GM12878 (cell line): ENCODE data around the gene IER3IP1. TPM values are rescaled to one million over a fixed set of nuclear protein-coding genes. Genes with fewer than 3 reads are reported as not detected.
A peak's percentile ranks its signal among the peaks of the same experiment; 100 is the strongest.

Source experiments
- ATAC-seq: fragments of 200-7000 bp; cut with Tn5 transposase; 3 replicates; pipeline ENCODE4 v1.9.1; 2020; ENCODE audit warnings: mild to moderate bottlenecking, moderate library complexity
- BruUV-seq: library from RNA; stranded (reverse); fragments of 400-500 nt; replicated peaks from 2 replicates; lab custom pipeline; 2021; lab: Mats Ljungman, UMichigan
- CTCF ChIA-PET: fragments of 300-600 bp; sonication (Branson Sonifier 250); formaldehyde crosslinking; extraction: SDS; loops from one replicate; lab custom pipeline; 2021; ENCODE audit warnings: inconsistent platforms; lab: Yijun Ruan, JAX
- POLR2A ChIA-PET: fragments of 350-600 bp; formaldehyde crosslinking; extraction: SDS; loops from one replicate; lab custom pipeline; 2021; ENCODE audit warnings: inconsistent platforms; lab: Charles Lee
- RAD21 ChIA-PET: fragments of 300-600 bp; sonication (Branson Sonifier 250); formaldehyde crosslinking; loops from one replicate; lab custom pipeline; 2023; ENCODE audit warnings: antibody characterized with exemption; ENCODE audit not compliant: unreplicated experiment; lab: Charles Lee
- SMC1A ChIA-PET: fragments of 300-600 bp; sonication (Branson Sonifier 250); formaldehyde crosslinking; loops from one replicate; lab custom pipeline; 2023; ENCODE audit not compliant: unreplicated experiment, uncharacterized antibody; lab: Charles Lee
- DNase-seq: peaks from one replicate; pipeline ENCODE4 v3.0.0-alpha.2; 2011; ENCODE audit warnings: low read depth, low spot score
- FAIRE-seq: peaks from 3 replicates; lab custom pipeline; 2011; peaks lifted over from hg19 to GRCh38; lab: Jason Lieb, UNC
- H2AFZ ChIP-seq: 2 replicates; pipeline ENCODE4 v1.6.0; 2011; ENCODE audit warnings: low read depth, low read length, control low read depth; ENCODE audit not compliant: control insufficient read depth
- H3K27ac ChIP-seq: 2 replicates; pipeline ENCODE4 v1.5.1; 2011; ENCODE audit warnings: control low read depth; ENCODE audit not compliant: control insufficient read depth, insufficient read depth
- H3K27me3 ChIP-seq, 2 experiments: replicated peaks in 1 of 2; 2 replicates each; pipeline versions ENCODE4 v1.6.0 to v1.6.1; 2011; ENCODE audit warnings: low read length in 1 of 2; ENCODE audit not compliant: control insufficient read depth in 2 of 2, insufficient read depth in 2 of 2
- H3K36me3 ChIP-seq, 2 experiments: 2 replicates each; pipeline ENCODE4 v1.5.1; 2011; ENCODE audit warnings: low read length in 1 of 2; ENCODE audit not compliant: control insufficient read depth in 2 of 2, insufficient read depth in 2 of 2
- H3K4me1 ChIP-seq: 2 replicates; pipeline ENCODE4 v1.6.1; 2011; ENCODE audit warnings: mild to moderate bottlenecking, low read length, moderate library complexity, mixed read lengths; ENCODE audit not compliant: control insufficient read depth, insufficient read depth
- H3K4me2 ChIP-seq: 2 replicates; pipeline ENCODE4 v1.6.0; 2011; ENCODE audit warnings: control low read depth; ENCODE audit not compliant: control insufficient read depth, insufficient read depth
- H3K4me3 ChIP-seq: fragments of 200-600 bp; sonication (generic); 2 replicates; pipeline ENCODE4 v1.5.1; 2016
- H3K79me2 ChIP-seq: 2 replicates; pipeline ENCODE4 v1.6.0; 2011; ENCODE audit warnings: low read length; ENCODE audit not compliant: control insufficient read depth, insufficient read depth
- H3K9ac ChIP-seq: 2 replicates; pipeline ENCODE4 v1.8.0; 2011; ENCODE audit warnings: low read length, control low read depth, mixed read lengths; ENCODE audit not compliant: control insufficient read depth, insufficient read depth
- H3K9me3 ChIP-seq: replicated peaks from 3 replicates; pipeline ENCODE4 v1.5.1; 2011; ENCODE audit warnings: mild to moderate bottlenecking, low read length; ENCODE audit not compliant: control insufficient read depth, insufficient read depth
- H4K20me1 ChIP-seq: 2 replicates; pipeline ENCODE4 v1.6.0; 2011; ENCODE audit not compliant: control insufficient read depth, insufficient read depth
- BACH1 ChIP-seq: fragments of 450-650 bp; IDR thresholded peaks from 2 replicates; pipeline ENCODE4 v1.6.1; 2017; ENCODE audit warnings: mild to moderate bottlenecking, borderline replicate concordance
- BCL11A ChIP-seq: IDR thresholded peaks from 2 replicates; pipeline ENCODE4 v1.6.1; 2011; ENCODE audit warnings: low read depth, low read length
- CHD1 ChIP-seq: IDR thresholded peaks from 2 replicates; pipeline ENCODE4 v1.6.1; 2012; ENCODE audit warnings: low read depth, low read length, improper control_type of control experiment
- DPF2 ChIP-seq: fragments of 450-650 bp; IDR thresholded peaks from 2 replicates; pipeline ENCODE4 v1.6.1; 2017; ENCODE audit warnings: mild to moderate bottlenecking
- HCFC1 ChIP-seq: fragments of 150-350 bp; IDR thresholded peaks from 2 replicates; pipeline ENCODE4 v1.6.1; 2014; ENCODE audit warnings: low read length
- IKZF1 ChIP-seq: fragments of 450-650 bp; conservative IDR thresholded peaks from 2 replicates; pipeline ENCODE4 v1.6.1; 2017; ENCODE audit warnings: antibody characterized with exemption, mild to moderate bottlenecking
- IKZF2 ChIP-seq, 2 experiments: fragments of 450-650 bp; IDR thresholded peaks; 2 replicates each; pipeline ENCODE4 v1.6.1; 2017; ENCODE audit warnings: mild to moderate bottlenecking in 2 of 2, moderate library complexity in 2 of 2
- IRF4 ChIP-seq: IDR thresholded peaks from 2 replicates; pipeline ENCODE4 v1.6.1; 2011; ENCODE audit warnings: low read depth, low read length
- JUNB ChIP-seq: IDR thresholded peaks from 2 replicates; pipeline ENCODE4 v1.6.1; 2016; ENCODE audit warnings: antibody characterized with exemption, mild to moderate bottlenecking
- MLLT1 ChIP-seq: fragments of 450-650 bp; IDR thresholded peaks from 2 replicates; pipeline ENCODE4 v1.6.1; 2016; ENCODE audit warnings: mild to moderate bottlenecking
- MTA2 ChIP-seq: fragments of 450-650 bp; IDR thresholded peaks from 2 replicates; pipeline ENCODE4 v1.6.1; 2016; ENCODE audit warnings: low read depth, mild to moderate bottlenecking, moderate library complexity
- NBN ChIP-seq: fragments of 450-650 bp; IDR thresholded peaks from 2 replicates; pipeline ENCODE4 v1.6.1; 2016
- NFIC ChIP-seq: IDR thresholded peaks from 2 replicates; pipeline ENCODE4 v1.6.1; 2012; ENCODE audit warnings: low read depth, mild to moderate bottlenecking, inconsistent platforms, low read length, moderate library complexity
- PAX5 ChIP-seq: IDR thresholded peaks from 2 replicates; pipeline ENCODE4 v1.6.1; 2011; ENCODE audit warnings: low read depth, low read length, borderline replicate concordance
- PBX3 ChIP-seq: IDR thresholded peaks from 2 replicates; pipeline ENCODE4 v1.6.1; 2011; ENCODE audit warnings: mild to moderate bottlenecking, low read depth, low read length, moderate library complexity; ENCODE audit not compliant: insufficient replicate concordance
- POU2F2 ChIP-seq: IDR thresholded peaks from 3 replicates; pipeline ENCODE4 v1.6.1; 2011; ENCODE audit warnings: low read depth, mild to moderate bottlenecking, low read length, borderline replicate concordance
- RELB ChIP-seq: fragments of 450-650 bp; IDR thresholded peaks from 2 replicates; pipeline ENCODE4 v1.6.1; 2017; ENCODE audit warnings: low read depth, mild to moderate bottlenecking, moderate library complexity
- RUNX3 ChIP-seq: IDR thresholded peaks from 2 replicates; pipeline ENCODE4 v1.6.1; 2012; ENCODE audit warnings: low read length, inconsistent platforms
- SMARCA5 ChIP-seq: fragments of 450-650 bp; IDR thresholded peaks from 2 replicates; pipeline ENCODE4 v1.6.1; 2017; ENCODE audit warnings: mild to moderate bottlenecking
- TCF7 ChIP-seq: IDR thresholded peaks from 2 replicates; pipeline ENCODE4 v1.6.1; 2014; ENCODE audit warnings: antibody characterized with exemption, borderline replicate concordance
- ZNF217 ChIP-seq: fragments of 450-650 bp; IDR thresholded peaks from 2 replicates; pipeline ENCODE4 v1.6.1; 2017; ENCODE audit warnings: antibody characterized with exemption, mild to moderate bottlenecking
- WGBS: methylation state at CpG from one replicate; pipeline ENCODE4 v1.1.6; 2016; ENCODE audit warnings: low lambda C conversion rate; ENCODE audit not compliant: insufficient replicate concordance, insufficient coverage; ENCODE audit errors: missing lambda C conversion rate; 5-methylcytosine and 5-hydroxymethylcytosine counted together
- in situ Hi-C: fragments of 300-500 bp; cut with MboI; formaldehyde crosslinking; loops from 9 replicates; pipeline ENCODE4 v1.14.3; 2018; ENCODE audit warnings: mixed read lengths
- intact Hi-C: fragments of 100-400 bp; cut with micrococcal nuclease; formaldehyde crosslinking; loops from one replicate; pipeline ENCODE4 v1.14.2; 2022; ENCODE audit not compliant: unreplicated experiment
- polyA plus RNA-seq, 11 experiments: library from polyadenylated mRNA; depleted of rRNA in 4 of 11; unstranded in 6 of 11; stranded (reverse) in 5 of 11; fragments of >200 nt; fragmentation: Nextera tagmentation in 4 of 11; fragmentation: Illumina TruSeq in 1 of 11; extraction: Ambion mirVana in 4 of 11; extraction: Trizol in 1 of 11; gene quantifications; 1 replicate in 1 of 11; 2 replicates in 10 of 11; pipeline versions ENCODE4 v1.2.1 to v1.2.3, GENCODE V29; 2011 to 2016; ENCODE audit warnings: inconsistent platforms in 2 of 11, missing spikeins in 2 of 11, low read depth in 1 of 11
- total RNA-seq, 4 experiments: library from RNA; depleted of rRNA in 3 of 4; stranded (reverse); fragments of >200 nt in 3 of 4; fragmentation: Illumina TruSeq in 1 of 4; extraction: Trizol in 1 of 4; gene quantifications; 2 replicates each; pipeline versions ENCODE4 v1.2.1 to v1.2.3, GENCODE V29; 2013 to 2021
- TF ChIP-seq, protein P1 (sequence below): fragments of 450-650 bp; IDR thresholded peaks from 2 replicates; pipeline ENCODE4 v1.6.1; 2016; ENCODE audit warnings: mild to moderate bottlenecking

The IER3IP1 gene
- total and polyA plus RNA-seq, 10 of the 15 experiments (the other 5 are each of a cell fraction or from before 2014, with no cell fraction given), result 7.9 to 40.9 (median 28.1) TPM

- Histone ChIP-seq H3K27ac (peak overlapping the region; percentile 17; the same call in 1 of the 2 replicates), H4K20me1 (no peaks in the 10 kb centered on the region), H2AFZ (no peak overlapping the region), H3K4me3 (0 out of 2 replicates have a peak overlapping the region, but pooled peaks have one; percentile 7), H3K36me3 (peaks cover 0 to 3% of the 10 kb centered on the region in 2 experiments; a peak in 1 of 4 replicates), H3K79me2 (peaks cover 45% of the 10 kb centered on the region), H3K9me3 (no peaks in the 10 kb centered on the region), H3K4me1 (peaks cover 13% of the 10 kb centered on the region), H3K9ac (no peak overlapping the region), H3K27me3 (no peaks in the 10 kb centered on the region), H3K4me2 (peak overlapping the region; percentile 82)
- 2% methylated on average over 5 of the region's 5 CpGs for WGBS
- RAD21 ChIA-PET, result no interaction called here
- in situ Hi-C loops (no loop called here), intact Hi-C loops (loop anchor here (10.0 kb wide), 1 partner anchor 248 kb away; the partner anchor contains the start of genes KATNAL2 and PIAS2)
- no TSS peak for BruUV-seq
- peak; percentile 7 for FAIRE-seq
- no peak for DNase-seq
- POLR2A ChIA-PET, result interaction anchor here (5.9 kb wide), 1 partner anchor 13 kb away, joined by 25 read pairs; the partner anchor contains the start of gene HDHD2
- ATAC-seq, result peak; percentile 93
- CTCF ChIA-PET, result no interaction called here
- SMC1A ChIA-PET, result interaction anchor here (1.2 to 1.4 kb wide), 2 partner anchors 13 to 16 kb away, joined by 3 to 6 read pairs; partner anchors contain the start of gene HDHD2
- no peak for TF ChIP-seq HCFC1
- no peak for TF ChIP-seq SMARCA5
- TF ChIP-seq MTA2, result peak; percentile 54; the same call in 1 of the 2 replicates
- peak; percentile 81 for TF ChIP-seq IKZF1
- TF ChIP-seq MLLT1, result 0 out of 2 replicates have a peak, but pooled peaks have one; percentile 16
- peak; percentile 58 for TF ChIP-seq PBX3
- peak; percentile 51; the same call in 1 of the 2 replicates for TF ChIP-seq DPF2
- no peak for TF ChIP-seq NBN
- no peak for TF ChIP-seq CHD1
- TF ChIP-seq BCL11A, result peak; percentile 18; the same call in 1 of the 2 replicates
- TF ChIP-seq PAX5, result 0 out of 2 replicates have a peak, but pooled peaks have one; percentile 6
- peak; percentile 57; the same call in 1 of the 2 replicates for TF ChIP-seq NFIC
- peak; percentile 54; the same call in 1 of the 2 replicates for TF ChIP-seq IRF4
- TF ChIP-seq, protein P1, sequence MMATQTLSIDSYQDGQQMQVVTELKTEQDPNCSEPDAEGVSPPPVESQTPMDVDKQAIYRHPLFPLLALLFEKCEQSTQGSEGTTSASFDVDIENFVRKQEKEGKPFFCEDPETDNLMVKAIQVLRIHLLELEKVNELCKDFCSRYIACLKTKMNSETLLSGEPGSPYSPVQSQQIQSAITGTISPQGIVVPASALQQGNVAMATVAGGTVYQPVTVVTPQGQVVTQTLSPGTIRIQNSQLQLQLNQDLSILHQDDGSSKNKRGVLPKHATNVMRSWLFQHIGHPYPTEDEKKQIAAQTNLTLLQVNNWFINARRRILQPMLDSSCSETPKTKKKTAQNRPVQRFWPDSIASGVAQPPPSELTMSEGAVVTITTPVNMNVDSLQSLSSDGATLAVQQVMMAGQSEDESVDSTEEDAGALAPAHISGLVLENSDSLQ, result peak; percentile 94
- TF ChIP-seq RUNX3, result peak; percentile 43; the same call in 1 of the 2 replicates
- no peak for TF ChIP-seq BACH1
- peak; percentile 54; the same call in 1 of the 2 replicates for TF ChIP-seq RELB
- TF ChIP-seq IKZF2 (IDR thresholded peaks at IDR 0.05), result peak; percentile 86 to 88
- TF ChIP-seq TCF7, result no peak
- TF ChIP-seq JUNB, result peak; percentile 67
- no peak for TF ChIP-seq ZNF217
- TF ChIP-seq POU2F2, result peak; percentile 23; the same call in 1 of the 3 replicates
Observed at GRCh38 chr18:47163241-47163640, 12.9 kb downstream of the IER3IP1 start.
